SIG-M5 treated with dmso at 0.1 percent for 504 hours (cell line): ENCODE data around the gene SLC24A5.

Experiments
- DNase-seq: peaks from one replicate; lab custom pipeline; 2025; ENCODE audit not compliant: unreplicated experiment; lab: John Stamatoyannopoulos, UW

SLC24A5 gene

DNA sequence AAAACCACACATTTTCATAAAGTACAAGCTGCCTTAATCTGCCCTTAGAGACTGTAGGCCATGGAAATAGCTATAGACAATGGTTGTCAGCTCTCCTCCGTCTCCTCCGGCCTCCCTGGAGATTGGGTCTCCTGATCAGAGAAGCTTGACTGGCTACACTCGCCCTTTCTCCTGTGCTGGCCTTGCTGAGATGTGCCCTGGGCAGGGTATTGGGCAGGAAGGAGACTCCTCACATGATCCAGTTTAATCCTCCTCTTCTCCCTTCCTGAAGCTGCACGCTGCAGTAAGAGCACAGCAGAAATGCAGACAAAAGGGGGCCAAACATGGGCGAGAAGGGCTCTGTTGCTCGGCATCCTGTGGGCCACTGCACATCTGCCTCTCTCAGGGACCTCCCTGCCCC is at the start of gene SLC24A5:
TSS of gene SLC24A5 (plus strand) at position 246 of the 400 bp plus-strand sequence. CDS start at position 301, 55 bp downstream.
- no peak for DNase-seq

DNA sequence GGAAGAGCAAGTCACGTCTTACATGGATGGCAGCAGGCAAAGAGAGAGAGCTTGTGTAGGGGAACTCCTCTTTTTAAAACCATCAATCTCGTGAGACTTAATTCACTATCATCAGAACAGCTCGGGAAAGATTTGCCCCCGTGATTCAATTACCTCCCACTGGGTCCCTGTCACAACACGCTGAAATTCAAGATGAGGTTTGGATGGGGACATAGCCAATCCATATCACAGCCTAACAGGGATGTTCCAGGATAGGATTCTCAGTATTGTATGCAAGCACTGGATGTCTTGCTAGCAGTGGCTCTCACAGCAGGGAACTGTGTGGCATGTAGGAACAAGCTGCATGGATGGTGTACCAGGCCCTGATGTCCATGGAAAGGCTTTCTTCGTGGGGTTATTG is 47.8 kb upstream of the SLC24A5 start:
- no peak for DNase-seq

DNA sequence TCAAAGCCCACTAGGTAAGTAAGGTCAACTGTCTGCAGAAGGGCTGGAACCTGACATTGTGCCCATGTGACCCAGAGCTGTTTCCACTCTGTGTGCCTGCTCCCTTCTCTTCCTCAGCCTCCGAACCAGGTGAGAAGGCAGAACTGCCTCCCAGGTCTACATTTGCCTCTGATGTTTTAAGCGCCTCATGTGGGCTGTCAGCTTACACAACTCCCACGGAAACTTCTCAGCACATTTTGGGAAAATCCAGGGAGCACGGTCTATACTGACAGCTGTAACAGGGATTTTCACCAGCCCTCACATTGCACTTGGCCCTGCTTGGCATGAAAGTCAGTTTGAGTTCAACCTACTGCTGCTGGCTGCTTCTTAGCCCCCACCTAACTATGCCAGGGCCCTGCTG is 46.9 kb upstream of the SLC24A5 start:
- no peak for DNase-seq

DNA sequence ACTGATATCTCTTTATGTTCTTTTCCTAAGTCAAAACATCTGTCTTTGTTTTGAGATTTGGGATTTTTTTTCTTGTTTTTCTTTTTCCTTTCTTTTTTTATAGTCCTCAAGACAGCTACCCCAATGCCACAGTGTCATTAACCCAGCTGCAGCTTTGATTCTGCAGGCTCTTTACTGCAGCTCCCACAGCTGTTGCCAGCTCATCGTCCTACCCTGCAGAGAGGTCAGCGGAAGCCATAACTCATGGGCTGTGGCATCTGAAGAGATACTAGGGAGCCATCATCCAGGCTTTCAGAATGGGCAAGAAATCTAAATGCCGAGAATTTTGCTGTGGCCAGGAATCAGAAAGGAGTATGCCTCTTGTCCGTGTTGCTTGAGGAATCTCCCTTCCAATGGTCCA is 44.3 kb upstream of the SLC24A5 start:
- DNase-seq: no peak

DNA sequence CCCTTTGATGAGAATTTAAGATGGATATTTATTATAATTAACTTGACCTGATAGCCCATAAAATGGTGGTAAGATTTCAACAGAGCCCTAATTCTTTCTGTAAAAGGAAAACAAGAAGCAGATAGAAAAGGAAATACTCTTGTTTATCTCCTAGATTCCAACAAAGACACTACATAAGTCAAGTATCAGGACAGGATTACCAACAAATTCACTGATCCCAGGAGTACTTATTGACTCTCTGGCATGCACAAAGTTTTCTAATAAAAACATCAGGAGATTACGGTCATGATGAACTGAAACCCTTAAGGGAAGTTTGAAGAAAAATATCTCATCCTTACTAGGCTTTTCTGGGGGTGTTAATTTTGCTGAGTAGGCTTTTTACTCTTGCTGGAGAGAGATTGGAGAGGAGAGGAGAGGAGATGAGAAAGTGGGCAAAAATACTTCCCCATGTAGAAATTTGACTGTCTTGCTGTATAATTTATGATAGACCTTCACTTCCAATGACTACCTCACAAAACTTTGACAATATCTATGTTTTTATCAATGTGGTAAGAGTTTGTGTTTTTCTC is 43.1 kb upstream of the SLC24A5 start:
- no peak for DNase-seq

DNA sequence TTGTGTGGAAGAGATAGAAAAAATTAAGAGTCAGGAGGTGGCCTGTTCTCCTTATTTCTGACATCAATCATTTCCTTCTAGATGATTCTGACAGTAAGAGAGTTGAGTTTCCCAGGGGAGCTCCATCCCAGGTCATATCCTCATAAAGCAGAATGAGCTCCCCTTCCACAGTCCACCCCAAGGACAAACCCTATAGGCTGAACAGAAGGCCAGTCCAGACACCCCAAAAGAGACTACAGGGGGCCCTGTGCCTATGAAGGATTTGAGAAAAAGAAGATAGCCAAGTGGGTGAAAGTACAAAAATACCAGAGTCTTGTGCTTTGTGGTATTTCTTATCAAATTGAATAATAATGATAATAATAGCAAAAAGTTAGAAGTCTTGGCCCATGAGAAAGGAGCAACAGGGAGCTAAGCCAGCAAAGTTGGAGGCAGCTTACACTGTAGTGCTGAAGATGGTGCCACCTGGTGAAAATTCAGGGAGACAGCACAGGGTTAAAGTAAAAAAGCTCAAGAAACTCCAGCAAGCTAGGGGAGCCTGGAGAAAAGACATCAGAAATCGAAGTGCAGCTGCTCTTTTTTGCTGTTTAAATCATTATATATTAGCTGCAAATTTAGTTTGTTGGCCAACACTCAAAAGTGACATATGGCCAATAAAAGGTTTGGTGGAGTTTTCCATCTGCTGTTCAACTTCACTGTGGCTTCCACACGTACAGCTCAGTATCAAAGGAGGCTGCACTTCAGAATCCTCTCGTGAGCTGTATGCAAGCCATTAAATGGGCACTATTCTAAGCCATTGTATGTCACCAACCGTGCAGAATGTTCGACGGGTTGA is 35.8 kb upstream of the SLC24A5 start:
- DNase-seq: peak; percentile 4

DNA sequence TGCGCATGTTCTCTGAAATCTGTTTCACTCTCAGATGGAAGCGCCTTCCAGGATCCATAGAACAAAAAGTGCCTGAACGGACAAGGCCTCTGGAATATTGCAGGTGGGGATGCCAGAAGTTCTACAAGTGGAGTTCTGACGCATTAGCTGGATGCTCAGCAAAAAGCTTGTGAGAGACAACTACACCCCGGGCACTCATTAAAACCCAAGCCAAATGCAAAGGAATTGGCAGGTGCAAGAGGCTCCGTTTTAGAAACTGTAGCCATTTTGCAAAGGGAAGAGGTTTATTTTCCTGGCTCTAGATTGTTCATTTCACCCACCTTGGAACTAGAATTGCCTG is 35.2 kb upstream of the SLC24A5 start:
- DNase-seq: no peak

DNA sequence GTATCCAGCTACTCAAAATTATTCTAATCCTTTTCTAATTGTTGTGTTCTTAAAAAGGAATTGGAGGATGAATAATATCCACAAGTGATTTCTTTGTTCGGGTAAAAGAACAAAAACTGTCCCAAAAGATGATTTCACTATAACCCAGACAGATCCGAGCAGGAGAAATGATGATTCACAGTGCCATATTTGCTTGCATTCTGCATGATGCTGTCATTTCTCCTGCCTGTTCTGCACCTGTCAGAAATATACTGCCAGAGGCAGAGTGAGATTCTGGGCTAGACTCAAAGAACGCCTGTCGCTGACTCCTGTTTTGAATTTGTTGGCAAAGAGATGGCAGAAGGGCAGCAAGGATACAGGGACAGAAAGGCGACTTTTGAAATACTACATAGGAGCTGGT is 34.7 kb upstream of the SLC24A5 start:
- DNase-seq: no peak

DNA sequence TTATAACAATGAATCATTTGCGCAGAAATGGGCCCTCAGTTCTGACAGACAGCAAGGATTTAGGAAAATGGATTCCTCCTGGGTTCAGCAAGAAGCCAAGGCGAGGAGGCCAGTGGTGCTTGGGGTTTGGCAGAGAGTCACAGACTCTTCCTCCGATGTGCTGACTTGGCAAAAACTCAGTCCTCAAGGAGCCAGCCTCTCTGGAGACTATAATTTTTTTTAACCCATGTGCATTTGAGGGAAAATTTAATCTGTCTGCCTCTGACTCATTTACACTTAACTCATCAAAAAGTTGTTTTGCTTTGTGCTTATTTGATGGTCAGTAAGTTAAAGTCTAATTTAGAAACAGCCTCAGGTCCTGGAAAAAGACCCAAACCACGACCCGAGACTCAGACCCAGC is 34.2 kb upstream of the SLC24A5 start:
- no peak for DNase-seq

DNA sequence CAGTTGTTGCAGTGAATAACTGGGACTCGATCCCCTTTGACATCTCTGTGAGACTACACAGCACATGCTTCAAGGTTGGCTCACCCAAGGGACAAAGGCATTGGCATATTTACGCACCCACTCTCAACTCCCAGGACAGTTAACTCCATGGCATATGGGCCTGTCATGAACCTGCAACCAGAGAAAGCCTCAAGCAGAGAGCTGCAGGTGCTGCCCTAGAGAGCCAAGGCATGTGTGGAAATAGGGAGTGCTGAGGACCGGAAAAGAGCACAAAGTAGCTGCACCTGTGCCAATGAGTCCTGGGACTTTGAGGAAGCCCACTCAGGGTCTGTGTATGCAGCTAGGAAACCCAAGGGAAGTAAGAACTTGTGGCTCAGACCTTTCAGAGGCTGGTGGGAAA is 32.9 kb upstream of the SLC24A5 start:
- no peak for DNase-seq

DNA sequence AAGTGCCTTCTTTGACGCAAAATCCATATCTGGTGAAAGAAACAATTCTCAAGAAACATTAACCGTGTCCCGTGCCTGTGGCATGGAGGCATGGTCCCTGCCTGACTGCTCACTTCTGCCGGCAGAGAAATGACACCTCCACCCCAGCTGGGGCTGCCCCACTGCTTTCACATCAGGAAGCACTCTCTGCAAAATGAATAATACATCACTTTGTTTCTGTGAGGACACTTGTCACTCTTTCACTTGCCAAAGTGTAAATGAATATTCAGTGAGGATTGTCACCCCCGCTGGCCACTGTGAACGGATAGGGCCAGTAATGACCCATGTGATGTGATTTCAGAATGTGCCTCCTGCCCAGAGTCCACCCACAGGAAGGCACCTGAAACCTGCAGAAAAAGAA is 31.1 kb upstream of the SLC24A5 start:
- no peak for DNase-seq

DNA sequence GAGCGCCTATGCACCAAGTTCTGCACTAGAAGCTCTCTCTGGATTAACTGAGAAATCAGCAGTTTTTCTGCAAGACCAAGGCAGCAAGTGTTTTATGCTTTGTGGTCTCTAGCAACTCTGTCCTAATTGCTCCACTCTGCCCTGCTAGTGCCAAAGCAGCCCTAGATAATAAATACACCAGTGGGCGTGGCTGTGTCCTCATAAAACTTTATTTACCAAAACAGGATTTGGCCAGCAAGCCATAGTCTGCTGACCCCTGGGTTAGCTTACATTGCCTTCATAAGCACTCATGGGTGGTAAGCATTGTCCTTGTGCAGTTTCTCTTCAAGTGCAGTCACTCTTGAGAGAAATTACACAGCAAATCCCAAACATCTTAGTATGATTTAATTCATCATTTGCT is 30.7 kb upstream of the SLC24A5 start:
- no peak for DNase-seq

DNA sequence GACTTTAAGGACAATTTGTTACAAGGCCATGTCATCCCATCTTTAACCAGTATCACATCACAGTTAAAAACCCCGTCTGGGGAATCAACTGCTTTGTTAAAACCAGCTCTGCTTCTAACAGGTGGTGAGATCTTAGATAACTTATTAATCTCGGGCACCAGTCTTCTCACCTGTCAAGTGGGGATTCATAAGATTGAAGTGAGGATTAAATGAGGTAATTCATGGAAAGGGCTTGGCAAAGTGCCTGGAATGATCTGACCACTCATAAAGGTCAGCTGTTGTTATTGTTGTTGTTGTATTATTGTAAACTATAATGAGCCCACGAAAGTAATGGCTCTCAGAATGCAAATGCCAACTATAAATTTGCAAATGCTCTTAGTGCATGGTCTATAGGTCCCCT is 30.1 kb upstream of the SLC24A5 start:
- no peak for DNase-seq

DNA sequence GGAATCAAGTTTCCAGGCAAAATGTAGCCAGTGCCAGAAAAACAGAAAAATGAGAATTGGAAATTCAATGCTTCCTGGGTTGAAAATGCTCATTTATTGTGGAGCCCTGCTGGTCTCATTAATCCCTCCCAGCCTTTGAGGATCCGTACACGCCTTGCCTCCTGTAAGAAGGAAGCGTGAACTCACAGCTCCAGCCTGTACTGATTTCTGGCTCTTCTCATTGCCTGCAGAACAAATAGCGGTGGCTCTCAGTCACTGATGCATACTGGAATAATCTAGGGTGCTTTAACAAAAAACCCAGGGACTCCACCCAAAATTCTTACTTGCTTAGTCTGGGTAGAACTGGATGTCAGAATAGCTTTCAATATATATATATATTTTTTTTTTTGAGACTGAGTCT is 29.3 kb upstream of the SLC24A5 start:
- DNase-seq: no peak

DNA sequence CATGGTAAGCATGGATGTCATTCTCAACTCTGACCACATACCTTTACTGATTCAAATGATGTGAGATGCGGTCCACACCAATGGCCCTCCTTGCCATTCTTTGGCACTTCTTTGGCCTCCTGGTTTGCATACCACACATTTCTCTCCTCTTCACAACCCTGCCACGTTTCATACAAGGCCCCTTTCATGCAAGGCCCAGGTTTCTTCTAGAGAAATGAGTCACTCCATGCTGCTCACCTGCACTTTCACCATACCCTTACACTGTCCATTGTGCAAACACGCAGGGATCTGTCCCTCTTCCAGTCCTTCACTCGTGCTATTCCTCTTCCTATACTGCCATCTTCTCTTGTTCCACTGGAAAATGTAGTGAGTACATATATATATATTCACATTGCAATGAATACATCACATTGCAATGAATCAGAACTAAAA is 24.4 kb upstream of the SLC24A5 start:
- DNase-seq: no peak

DNA sequence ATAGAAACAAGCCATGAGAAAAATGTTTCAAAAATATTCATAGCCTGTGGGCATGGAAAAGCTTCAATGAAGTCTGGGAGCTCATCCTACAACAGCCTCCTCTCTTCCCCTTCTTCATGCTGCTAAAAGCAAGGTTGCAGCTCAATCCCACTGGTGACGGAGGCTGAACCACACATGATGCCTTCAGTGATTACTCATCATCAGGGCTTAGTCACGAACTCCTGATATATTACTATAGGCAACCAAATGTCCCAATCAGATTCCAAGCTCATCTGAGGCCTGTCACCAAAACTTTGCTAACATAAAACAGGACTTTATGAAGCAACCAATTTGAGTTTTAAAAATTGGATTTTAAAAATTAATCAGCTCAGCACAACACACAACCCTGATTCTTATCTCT is 24.0 kb upstream of the SLC24A5 start:
- no peak for DNase-seq

DNA sequence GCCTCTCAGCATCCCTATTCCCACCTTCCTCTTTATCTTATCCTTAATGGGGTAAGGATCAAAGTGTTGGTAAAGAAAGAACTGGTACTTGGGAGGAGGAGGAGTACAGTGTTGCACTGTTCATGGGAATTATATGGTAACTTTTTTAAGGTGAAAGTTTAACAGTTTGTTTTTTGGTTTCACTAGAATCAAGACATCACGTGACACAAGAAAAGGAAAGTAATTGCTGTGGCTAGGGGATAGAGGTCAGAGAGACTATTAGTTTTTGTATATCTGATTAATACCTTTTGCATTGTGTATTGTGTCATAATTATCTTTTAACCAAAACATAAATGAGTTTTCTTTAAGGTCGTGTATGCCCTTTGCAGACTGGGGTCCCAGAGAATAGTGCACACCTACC is 23.5 kb upstream of the SLC24A5 start:
- no peak for DNase-seq

DNA sequence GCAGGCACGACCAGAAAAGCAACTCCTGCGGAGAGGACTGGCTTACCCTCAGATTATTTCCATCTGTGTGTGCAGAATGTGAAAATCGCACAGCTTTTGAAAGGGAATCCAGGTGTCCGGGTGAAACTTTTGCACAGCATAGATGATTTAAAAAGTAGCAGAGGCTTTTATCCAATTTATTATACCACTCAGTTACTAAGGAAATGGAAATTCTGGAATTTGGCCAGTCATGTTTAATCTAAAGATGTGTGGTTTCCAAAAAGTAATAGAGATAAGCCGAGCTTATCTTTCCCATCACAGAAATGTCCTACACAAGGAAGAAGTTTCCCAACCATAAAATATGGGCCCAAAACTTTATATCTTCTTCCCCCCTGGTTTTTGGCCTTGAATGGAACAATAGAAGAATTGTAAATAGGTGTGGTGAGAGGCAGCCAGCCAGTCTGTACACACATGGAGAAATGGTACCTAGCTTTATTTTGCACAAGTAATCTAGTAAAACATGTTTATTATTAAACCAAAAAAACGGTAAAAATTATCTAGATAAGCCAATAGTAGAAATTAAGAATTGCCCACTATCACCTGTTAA is 19.3 kb upstream of the SLC24A5 start:
- DNase-seq: no peak

DNA sequence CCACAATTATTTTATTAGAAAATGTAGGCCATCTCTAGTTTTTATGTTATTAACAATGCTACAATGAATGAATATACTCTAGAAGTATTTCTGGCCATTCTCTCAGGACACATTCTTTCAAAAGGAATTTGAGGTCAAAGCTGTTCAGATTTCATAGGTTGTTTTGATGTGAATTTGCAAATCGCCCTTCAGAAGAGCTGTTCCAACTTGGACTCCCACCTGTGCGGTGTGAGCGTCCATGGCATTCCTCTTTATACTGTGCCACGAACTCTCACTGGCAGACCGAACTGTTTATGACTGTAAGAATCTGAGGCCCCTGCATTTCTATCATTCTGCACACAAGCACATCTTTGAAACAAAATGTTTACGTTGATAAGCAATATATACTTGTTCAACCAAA is 18.6 kb upstream of the SLC24A5 start:
- no peak for DNase-seq

DNA sequence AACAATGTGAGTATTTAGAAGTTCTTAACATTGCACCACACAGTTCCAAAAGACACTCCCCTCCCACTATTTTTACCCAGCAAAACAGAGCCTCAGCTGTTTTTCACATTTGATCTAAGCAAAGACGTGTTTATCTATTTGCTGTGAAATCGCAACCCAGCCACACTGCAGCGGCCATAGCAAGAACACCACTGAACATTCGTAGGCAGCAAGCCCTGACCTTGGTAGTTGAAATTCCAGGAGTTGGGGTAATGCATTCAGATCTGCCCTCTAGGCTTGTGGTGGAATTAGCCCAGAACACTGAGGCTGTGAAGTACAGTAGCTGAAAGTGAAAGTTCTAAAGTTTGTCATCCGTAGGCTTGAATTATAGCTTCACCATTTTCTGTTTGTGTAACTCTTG is 17.1 kb upstream of the SLC24A5 start:
- DNase-seq: no peak

DNA sequence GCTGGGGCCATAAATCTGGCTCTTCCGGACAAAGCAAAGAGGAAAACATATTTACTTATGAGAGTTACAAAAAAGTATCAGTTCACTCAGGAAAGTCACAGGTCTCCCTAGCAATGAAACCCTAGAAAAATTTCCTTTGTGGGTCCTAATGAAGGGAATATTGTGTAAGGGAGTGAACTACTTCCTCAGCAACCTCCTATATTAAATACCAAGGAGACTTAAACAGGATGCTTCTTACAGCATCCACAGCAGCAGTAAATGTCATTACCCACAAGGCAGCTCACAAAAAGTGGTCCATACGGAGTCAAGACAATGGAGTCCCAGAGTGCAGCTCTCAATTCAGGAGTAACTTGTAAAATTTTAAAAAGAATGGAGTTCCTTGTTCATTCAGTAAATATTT is 14.9 kb upstream of the SLC24A5 start:
- DNase-seq: no peak

DNA sequence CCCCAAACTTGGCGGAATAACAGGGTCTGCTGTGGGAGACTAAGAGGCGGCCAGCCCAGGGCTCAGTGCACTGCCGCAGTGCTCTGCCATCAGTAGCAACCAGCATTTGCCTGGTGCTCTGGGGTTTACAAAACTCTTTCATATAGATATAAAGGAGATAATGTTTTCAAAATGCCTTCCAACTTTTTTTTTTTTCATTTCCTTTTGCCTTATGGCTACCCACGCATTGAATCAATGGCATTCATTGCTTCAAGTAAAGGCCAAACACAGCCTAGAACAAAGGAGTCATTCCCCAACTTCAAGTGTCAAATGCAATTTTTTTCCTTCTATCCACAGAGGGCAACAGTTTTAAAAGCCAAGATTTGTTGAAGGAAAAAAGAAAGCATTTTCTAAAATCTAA is 11.6 kb upstream of the SLC24A5 start:
- DNase-seq: no peak
